ENCODE results near the gene TBCEL.

The TBCEL gene

DNA sequence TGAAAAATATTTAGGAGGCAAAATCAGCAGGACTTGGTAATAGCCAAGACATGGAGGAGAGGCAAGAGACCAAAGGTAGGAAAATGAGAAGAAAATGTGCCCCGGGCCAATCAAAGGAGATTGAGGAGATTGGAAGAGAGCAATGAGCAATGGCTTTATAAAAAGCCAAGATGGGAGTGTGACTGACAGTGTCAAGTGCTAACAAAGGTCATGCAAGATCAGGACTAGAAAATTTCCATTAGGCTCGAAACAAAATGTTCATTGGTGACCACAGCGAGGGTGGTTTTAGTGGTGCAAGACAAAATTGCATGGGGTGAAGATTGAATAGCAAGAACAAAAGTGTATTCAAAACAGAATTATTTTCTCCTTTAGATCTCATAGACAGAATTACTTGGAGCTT is 45.2 kb upstream of the TBCEL start:
- H3K23ac ChIP-seq (ENCODE audit: low read length): no peak overlapping the region
- no peaks in the 10 kb centered on the region for H3K4me1 ChIP-seq (ENCODE audit: control insufficient read depth in 1 of 2, insufficient read depth in 2 of 2, low read length in 2 of 2)
- H2BK120ac ChIP-seq (ENCODE audit: insufficient read depth, low read length, poor library complexity): no peak overlapping the region
- H3K9ac ChIP-seq (ENCODE audit: low read length): no peak overlapping the region
- no peaks in the 10 kb centered on the region for H3K27me3 ChIP-seq (ENCODE audit: insufficient read depth, low read length)
- H3K79me2 ChIP-seq (ENCODE audit: control insufficient read depth, insufficient read depth, low read length, poor library complexity): no peaks in the 10 kb centered on the region
- no peak overlapping the region for H3K4me3 ChIP-seq (ENCODE audit: low read depth, low read length)
- no peak overlapping the region for H2BK12ac ChIP-seq (ENCODE audit: low read length)
- no peak overlapping the region for H4K91ac ChIP-seq (ENCODE audit: low read depth, low read length)
- DNase-seq: no peak
- H3K27ac ChIP-seq (ENCODE audit: low read depth, low read length): no peak overlapping the region
- no peaks in the 10 kb centered on the region for H3K9me3 ChIP-seq (ENCODE audit: insufficient read depth, low read depth, low read length)
- no peak overlapping the region for H2BK5ac ChIP-seq (ENCODE audit: low read depth, low read length, poor library complexity)
- no peak overlapping the region for H3K14ac ChIP-seq (ENCODE audit: low read length)
- no peak overlapping the region for H4K12ac ChIP-seq (ENCODE audit: low read depth, low read length)
- WGBS (ENCODE audit: extremely low coverage, insufficient coverage, insufficient read length): no CpG with 5 or more reads among the region's 3 CpGs
- H3K4me2 ChIP-seq (ENCODE audit: low read length): no peak overlapping the region
- no peak overlapping the region for H2AFZ ChIP-seq (ENCODE audit: insufficient read depth, low read length, poor library complexity)
- no peak overlapping the region for H2AK5ac ChIP-seq (ENCODE audit: low read length)
- H4K8ac ChIP-seq (ENCODE audit: low read depth, low read length): no peak overlapping the region
- H3K79me1 ChIP-seq (ENCODE audit: low read length): no peaks in the 10 kb centered on the region
- no peak overlapping the region for H3K4ac ChIP-seq (ENCODE audit: low read depth, low read length)
- H3K36me3 ChIP-seq (ENCODE audit: control insufficient read depth in 1 of 2, insufficient read depth in 2 of 2, low read length in 2 of 2): peaks cover 0 to 1% of the 10 kb centered on the region in 2 experiments
- H3K18ac ChIP-seq (ENCODE audit: low read length): no peak overlapping the region

DNA sequence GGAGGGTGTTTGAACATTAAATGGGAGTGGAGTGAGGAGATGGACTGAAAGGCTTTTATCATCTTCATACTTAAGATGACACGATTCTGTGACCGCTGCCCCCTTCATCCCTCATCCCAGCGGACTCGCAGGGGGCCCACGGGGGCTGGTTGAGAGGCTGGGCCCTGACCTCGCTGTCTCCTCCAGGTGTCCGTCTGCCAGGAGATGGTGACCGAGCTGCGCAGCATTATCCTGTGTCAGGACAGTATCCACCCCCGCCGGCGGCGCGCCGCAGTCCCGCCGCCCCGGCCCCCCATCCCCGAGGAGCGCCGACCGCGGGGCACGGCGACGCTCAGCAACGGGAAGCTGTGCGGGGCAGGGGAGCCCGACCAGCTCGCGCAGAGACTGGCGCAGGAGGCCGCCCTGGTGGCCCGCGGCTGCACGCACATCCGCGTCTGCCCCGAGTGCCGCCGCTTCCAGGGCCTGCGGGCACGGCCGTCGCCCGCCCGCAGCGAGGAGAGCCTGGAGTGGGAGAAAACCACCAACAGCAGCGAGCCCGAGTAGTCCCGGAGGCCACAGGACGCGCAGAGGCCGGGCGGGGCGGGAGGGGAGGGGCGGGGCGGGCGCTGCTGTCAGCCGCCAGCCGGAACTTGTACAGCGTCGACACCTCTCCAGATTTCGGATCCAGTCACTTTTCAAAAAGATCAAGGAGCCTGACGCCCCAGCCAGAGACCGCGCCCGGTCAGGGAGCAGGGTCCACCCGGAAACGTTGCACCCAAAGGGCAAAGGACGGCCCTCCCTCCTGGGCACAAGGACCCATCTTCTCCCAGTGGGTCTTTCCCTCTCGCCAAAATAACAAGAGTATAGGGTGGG is 38.0 kb upstream of the TBCEL start:
- H4K12ac ChIP-seq (ENCODE audit: low read depth, low read length): no peak overlapping the region
- no peaks in the 10 kb centered on the region for H3K79me2 ChIP-seq (ENCODE audit: control insufficient read depth, insufficient read depth, low read length, poor library complexity)
- peaks cover 0 to 1% of the 10 kb centered on the region in 2 experiments for H3K36me3 ChIP-seq (ENCODE audit: control insufficient read depth in 1 of 2, insufficient read depth in 2 of 2, low read length in 2 of 2)
- peaks cover 4 to 5% of the 10 kb centered on the region in 2 experiments for H3K4me1 ChIP-seq (ENCODE audit: control insufficient read depth in 1 of 2, insufficient read depth in 2 of 2, low read length in 2 of 2)
- H3K27me3 ChIP-seq (ENCODE audit: insufficient read depth, low read length): peaks cover 2% of the 10 kb centered on the region
- no peak overlapping the region for H3K23ac ChIP-seq (ENCODE audit: low read length)
- no CpG with 5 or more reads among the region's 72 CpGs for WGBS (ENCODE audit: extremely low coverage, insufficient coverage, insufficient read length)
- peak overlapping the region; percentile 77 for H3K4me2 ChIP-seq (ENCODE audit: low read length)
- no peak overlapping the region for H4K91ac ChIP-seq (ENCODE audit: low read depth, low read length)
- H4K8ac ChIP-seq (ENCODE audit: low read depth, low read length): peak overlapping the region; percentile 62
- peak overlapping the region; percentile 64 for H3K4me3 ChIP-seq (ENCODE audit: low read depth, low read length)
- H3K27ac ChIP-seq (ENCODE audit: low read depth, low read length): no peak overlapping the region
- H2BK12ac ChIP-seq (ENCODE audit: low read length): peak overlapping the region; percentile 66
- no peak overlapping the region for H3K9ac ChIP-seq (ENCODE audit: low read length)
- peak overlapping the region; percentile 54 for H3K18ac ChIP-seq (ENCODE audit: low read length)
- no peaks in the 10 kb centered on the region for H3K9me3 ChIP-seq (ENCODE audit: insufficient read depth, low read depth, low read length)
- H3K4ac ChIP-seq (ENCODE audit: low read depth, low read length): no peak overlapping the region
- H2AFZ ChIP-seq (ENCODE audit: insufficient read depth, low read length, poor library complexity): peak overlapping the region; percentile 83
- no peaks in the 10 kb centered on the region for H3K79me1 ChIP-seq (ENCODE audit: low read length)
- no peak overlapping the region for H3K14ac ChIP-seq (ENCODE audit: low read length)
- H2BK120ac ChIP-seq (ENCODE audit: insufficient read depth, low read length, poor library complexity): no peak overlapping the region
- H2AK5ac ChIP-seq (ENCODE audit: low read length): no peak overlapping the region
- peak; percentile 84 to 87 for DNase-seq
- no peak overlapping the region for H2BK5ac ChIP-seq (ENCODE audit: low read depth, low read length, poor library complexity)

DNA sequence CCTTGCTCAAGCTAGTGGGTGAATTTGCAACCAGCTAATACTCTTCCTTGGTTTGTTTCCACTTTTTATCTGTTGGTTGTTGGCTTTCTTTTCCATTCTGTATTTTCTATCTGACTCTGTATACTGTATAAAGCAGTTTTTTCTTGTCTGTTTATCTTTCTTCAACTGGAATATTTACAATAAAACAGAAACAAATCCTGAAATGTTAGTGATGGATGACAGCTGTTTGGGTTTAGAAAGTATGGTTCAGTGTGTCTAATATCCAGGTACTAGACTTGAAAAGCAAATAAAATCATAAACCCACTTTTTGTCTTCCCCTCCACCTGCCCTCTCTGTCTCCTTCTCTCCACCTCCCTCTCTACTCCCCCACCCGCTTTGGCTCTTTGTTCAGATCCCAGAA is 35.3 kb upstream of the TBCEL start:
- no peaks in the 10 kb centered on the region for H3K9me3 ChIP-seq (ENCODE audit: insufficient read depth, low read depth, low read length)
- H3K4ac ChIP-seq (ENCODE audit: low read depth, low read length): no peak overlapping the region
- H3K14ac ChIP-seq (ENCODE audit: low read length): no peak overlapping the region
- no peak overlapping the region for H2BK12ac ChIP-seq (ENCODE audit: low read length)
- H3K79me1 ChIP-seq (ENCODE audit: low read length): no peaks in the 10 kb centered on the region
- H2AK5ac ChIP-seq (ENCODE audit: low read length): no peak overlapping the region
- H3K9ac ChIP-seq (ENCODE audit: low read length): no peak overlapping the region
- H4K8ac ChIP-seq (ENCODE audit: low read depth, low read length): no peak overlapping the region
- no CpG with 5 or more reads among the region's 1 CpG for WGBS (ENCODE audit: extremely low coverage, insufficient coverage, insufficient read length)
- no peak overlapping the region for H3K23ac ChIP-seq (ENCODE audit: low read length)
- no peaks in the 10 kb centered on the region for H3K79me2 ChIP-seq (ENCODE audit: control insufficient read depth, insufficient read depth, low read length, poor library complexity)
- no peak overlapping the region for H4K12ac ChIP-seq (ENCODE audit: low read depth, low read length)
- no peak overlapping the region for H2BK5ac ChIP-seq (ENCODE audit: low read depth, low read length, poor library complexity)
- H3K27me3 ChIP-seq (ENCODE audit: insufficient read depth, low read length): peaks cover 2% of the 10 kb centered on the region
- H3K27ac ChIP-seq (ENCODE audit: low read depth, low read length): no peak overlapping the region
- no peak overlapping the region for H3K18ac ChIP-seq (ENCODE audit: low read length)
- no peak overlapping the region for H2AFZ ChIP-seq (ENCODE audit: insufficient read depth, low read length, poor library complexity)
- H2BK120ac ChIP-seq (ENCODE audit: insufficient read depth, low read length, poor library complexity): no peak overlapping the region
- no peaks in the 10 kb centered on the region for H3K36me3 ChIP-seq (ENCODE audit: control insufficient read depth in 1 of 2, insufficient read depth in 2 of 2, low read length in 2 of 2)
- no peak for DNase-seq
- H3K4me2 ChIP-seq (ENCODE audit: low read length): no peak overlapping the region
- peaks cover 4 to 5% of the 10 kb centered on the region in 2 experiments for H3K4me1 ChIP-seq (ENCODE audit: control insufficient read depth in 1 of 2, insufficient read depth in 2 of 2, low read length in 2 of 2)
- no peak overlapping the region for H4K91ac ChIP-seq (ENCODE audit: low read depth, low read length)
- H3K4me3 ChIP-seq (ENCODE audit: low read depth, low read length): no peak overlapping the region

DNA sequence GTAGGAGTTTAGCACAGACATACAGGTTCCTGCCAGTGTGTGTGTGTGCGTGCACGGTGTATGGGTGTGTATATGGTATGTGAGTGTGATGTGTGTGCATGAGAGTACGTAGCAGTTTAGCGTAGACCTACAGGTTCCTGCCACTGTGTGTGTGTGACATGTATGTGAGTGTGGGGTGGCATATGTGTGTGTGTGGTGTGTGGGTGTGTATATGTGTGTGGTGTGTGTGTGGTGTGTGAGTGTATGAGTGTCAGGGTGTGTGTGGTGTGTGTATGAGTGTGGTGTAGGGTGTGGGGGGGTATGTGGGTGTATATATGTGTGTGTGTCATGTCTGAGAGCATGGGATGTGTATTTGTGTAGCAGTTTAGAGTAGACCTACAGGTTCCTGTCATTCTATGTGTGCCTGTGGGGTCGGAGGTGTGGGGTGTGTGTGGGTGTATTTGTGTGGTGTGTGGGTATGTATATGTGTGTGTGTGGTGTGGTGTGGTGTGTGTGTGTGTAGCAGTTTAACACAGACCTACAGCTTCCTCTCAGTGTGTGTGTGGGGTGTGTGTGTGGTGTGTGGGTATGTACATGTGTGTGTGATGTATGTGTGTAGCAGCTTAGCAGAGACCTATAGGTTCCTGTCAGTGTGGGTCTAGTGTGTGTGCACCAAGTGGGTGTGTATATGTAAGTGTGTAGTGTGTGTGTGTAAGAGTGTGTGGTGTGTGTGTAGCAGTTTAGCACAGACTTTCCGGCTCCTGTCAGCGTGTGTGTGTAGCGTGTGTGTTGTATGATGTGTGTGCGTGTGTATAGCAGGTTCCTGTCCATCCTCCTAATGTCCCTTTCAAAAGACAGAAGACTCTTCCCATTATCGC is 31.8 kb upstream of the TBCEL start:
- Histone ChIP-seq H3K4me2 (ENCODE audit: low read length) (no peak overlapping the region), H3K4ac (ENCODE audit: low read depth, low read length) (no peak overlapping the region), H4K91ac (ENCODE audit: low read depth, low read length) (no peak overlapping the region), H3K27me3 (ENCODE audit: insufficient read depth, low read length) (no peaks in the 10 kb centered on the region), H2BK120ac (ENCODE audit: insufficient read depth, low read length, poor library complexity) (no peak overlapping the region), H3K9me3 (ENCODE audit: insufficient read depth, low read depth, low read length) (no peaks in the 10 kb centered on the region), H2AFZ (ENCODE audit: insufficient read depth, low read length, poor library complexity) (no peak overlapping the region), H2BK12ac (ENCODE audit: low read length) (no peak overlapping the region), H3K4me3 (ENCODE audit: low read depth, low read length) (no peak overlapping the region), H3K79me1 (ENCODE audit: low read length) (no peaks in the 10 kb centered on the region), H3K79me2 (ENCODE audit: control insufficient read depth, insufficient read depth, low read length, poor library complexity) (no peaks in the 10 kb centered on the region), H3K14ac (ENCODE audit: low read length) (no peak overlapping the region), H4K8ac (ENCODE audit: low read depth, low read length) (no peak overlapping the region), H4K12ac (ENCODE audit: low read depth, low read length) (no peak overlapping the region), H3K27ac (ENCODE audit: low read depth, low read length) (no peak overlapping the region), H3K9ac (ENCODE audit: low read length) (no peak overlapping the region), H3K36me3 (ENCODE audit: control insufficient read depth in 1 of 2, insufficient read depth in 2 of 2, low read length in 2 of 2) (no peaks in the 10 kb centered on the region), H3K18ac (ENCODE audit: low read length) (no peak overlapping the region), H3K23ac (ENCODE audit: low read length) (peak overlapping the region; percentile 52), H2AK5ac (ENCODE audit: low read length) (no peak overlapping the region), H3K4me1 (ENCODE audit: control insufficient read depth in 1 of 2, insufficient read depth in 2 of 2, low read length in 2 of 2) (no peaks in the 10 kb centered on the region), H2BK5ac (ENCODE audit: low read depth, low read length, poor library complexity) (no peak overlapping the region)
- WGBS (ENCODE audit: extremely low coverage, insufficient coverage, insufficient read length): no CpG with 5 or more reads among the region's 10 CpGs
- no peak for DNase-seq

All from trophoblast cell (in vitro differentiated cells and primary cell).